ENCODE data around the gene CHCHD10. TPM values are rescaled to one million over a fixed set of nuclear protein-coding genes. Genes with fewer than 3 reads are reported as not detected.

Gene CHCHD10
- total RNA-seq, 1 donor from 2014 or later, result 12.0 TPM

GRCh38 chr22:23754220-23754919, 13.4 kb downstream of the CHCHD10 start, which contains the start of gene VPREB3:
TSS of gene VPREB3 (minus strand) at chr22:23754425. CDS start at chr22:23754363, 62 bp downstream.
- no peaks in the 10 kb centered on the region for H3K27me3 ChIP-seq
- DNase-seq (ENCODE audit: extremely low spot score in 2 of 2), result no peak
- no peak within 1 kb of the TSS for H3K27ac ChIP-seq
- TF ChIP-seq POLR2A (IDR thresholded peaks at IDR 0.05) (no peak), CTCF (IDR thresholded peaks at IDR 0.05) (no peak), POLR2AphosphoS5 (IDR thresholded peaks at IDR 0.05; ENCODE audit: insufficient read depth in 1 of 2, low read depth in 1 of 2) (no peak)
- intact Hi-C loops (cut with DNase I), result no loop called here
- H3K36me3 ChIP-seq, result no peaks in the 10 kb centered on the region
- H3K9me3 ChIP-seq, result no peaks in the 10 kb centered on the region
- H3K4me1 ChIP-seq, result peaks cover 19% of the 10 kb centered on the region
- H3K4me3 ChIP-seq, result no peak within 1 kb of the TSS

- H3K4me1 ChIP-seq, result peaks cover 19% of the 10 kb centered on the region
- intact Hi-C loops (cut with DNase I), result no loop called here
- no peak overlapping the region for H3K4me3 ChIP-seq
- DNase-seq (ENCODE audit: extremely low spot score in 2 of 2), result no peak
- no peaks in the 10 kb centered on the region for H3K27me3 ChIP-seq
- H3K9me3 ChIP-seq, result no peaks in the 10 kb centered on the region
- H3K36me3 ChIP-seq, result no peaks in the 10 kb centered on the region
- H3K27ac ChIP-seq, result no peak overlapping the region
- TF ChIP-seq CTCF (IDR thresholded peaks at IDR 0.05), result no peak
- TF ChIP-seq POLR2AphosphoS5 (IDR thresholded peaks at IDR 0.05; ENCODE audit: insufficient read depth in 1 of 2, low read depth in 1 of 2), result no peak
- TF ChIP-seq POLR2A (IDR thresholded peaks at IDR 0.05), result no peak
Measured at GRCh38 chr22:23753385-23753784, 14.4 kb downstream of the CHCHD10 start.

- Histone ChIP-seq H3K4me3 (no peak overlapping the region), H3K36me3 (no peaks in the 10 kb centered on the region), H3K27ac (no peak overlapping the region), H3K27me3 (no peaks in the 10 kb centered on the region), H3K4me1 (peaks cover 19% of the 10 kb centered on the region), H3K9me3 (no peaks in the 10 kb centered on the region)
- intact Hi-C loops (cut with DNase I), result no loop called here
- TF ChIP-seq POLR2AphosphoS5 (IDR thresholded peaks at IDR 0.05; ENCODE audit: insufficient read depth in 1 of 2, low read depth in 1 of 2) (no peak), POLR2A (IDR thresholded peaks at IDR 0.05) (no peak), CTCF (IDR thresholded peaks at IDR 0.05) (no peak)
- no peak for DNase-seq (ENCODE audit: extremely low spot score in 2 of 2)
Measured at GRCh38 chr22:23752750-23753149, 15.0 kb downstream of the CHCHD10 start.

GRCh38 chr22:23752090-23752691, 15.6 kb downstream of the CHCHD10 start:
- Histone ChIP-seq H3K4me3 (no peak overlapping the region), H3K27ac (no peak overlapping the region), H3K9me3 (no peaks in the 10 kb centered on the region), H3K4me1 (peaks cover 19% of the 10 kb centered on the region), H3K36me3 (no peaks in the 10 kb centered on the region), H3K27me3 (no peaks in the 10 kb centered on the region)
- TF ChIP-seq POLR2A (IDR thresholded peaks at IDR 0.05), result no peak
- TF ChIP-seq POLR2AphosphoS5 (IDR thresholded peaks at IDR 0.05; ENCODE audit: insufficient read depth in 1 of 2, low read depth in 1 of 2), result no peak
- TF ChIP-seq CTCF (IDR thresholded peaks at IDR 0.05), result no peak
- intact Hi-C loops (cut with DNase I), result no loop called here
- DNase-seq (ENCODE audit: extremely low spot score in 2 of 2), result no peak

GRCh38 chr22:23751441-23751996, 16.3 kb downstream of the CHCHD10 start:
- peak overlapping the region; percentile 90 for H3K27ac ChIP-seq
- intact Hi-C loops (cut with DNase I), result no loop called here
- no peaks in the 10 kb centered on the region for H3K27me3 ChIP-seq
- peaks cover 19% of the 10 kb centered on the region for H3K4me1 ChIP-seq
- no peak for DNase-seq (ENCODE audit: extremely low spot score in 2 of 2)
- TF ChIP-seq POLR2AphosphoS5 (IDR thresholded peaks at IDR 0.05; ENCODE audit: insufficient read depth in 1 of 2, low read depth in 1 of 2) (peak in 1 of 2 donors; percentile 31), CTCF (IDR thresholded peaks at IDR 0.05) (no peak)
- no peaks in the 10 kb centered on the region for H3K36me3 ChIP-seq
- peak overlapping the region; percentile 60 to 84 for H3K4me3 ChIP-seq
- H3K9me3 ChIP-seq, result no peaks in the 10 kb centered on the region
